Mucosa of descending colon (tissue), 3 donors: ENCODE measurements around the gene UNC45A. TPM values are rescaled to one million over a fixed set of nuclear protein-coding genes. Genes with fewer than 3 reads are reported as not detected.
A peak's percentile ranks its signal among the peaks of the same experiment; 100 is the strongest.
"Not testable (repeated sequence)": the region's sequence is repeated elsewhere in the genome, so short reads cannot be mapped to it uniquely, and the experiment has no call there.

Experiments used
- ATAC-seq: fragments of 200-7000 bp; cut with Tn5 transposase; one replicate; pipeline ENCODE4 v1.9.1; 2020; ENCODE audit warnings: mild to moderate bottlenecking, moderate library complexity
- DNase-seq, 3 donors: peaks; one replicate each; pipeline ENCODE4 v3.0.0-alpha.2; 2020
- H3K36me3 ChIP-seq: fragments of 200-600 bp; one replicate; pipeline ENCODE4 v1.8.0; 2021; ENCODE audit warnings: low read depth, mild to moderate bottlenecking
- H3K4me1 ChIP-seq: fragments of 200-600 bp; one replicate; pipeline ENCODE4 v1.8.0; 2021; ENCODE audit warnings: low read depth, mild to moderate bottlenecking
- H3K4me3 ChIP-seq: fragments of 200-600 bp; one replicate; pipeline ENCODE4 v1.8.0; 2021; ENCODE audit warnings: mild to moderate bottlenecking
- H3K9me3 ChIP-seq: fragments of 200-600 bp; one replicate; pipeline ENCODE4 v1.8.0; 2021; ENCODE audit warnings: mild to moderate bottlenecking
- intact Hi-C, 2 donors: fragments of 100-400 bp; cut with DNase I in 1 of 2; cut with micrococcal nuclease in 1 of 2; formaldehyde crosslinking; loops; one replicate each; pipeline versions ENCODE4 v1.11.0 to v1.11.1; 2022; cut with DNase I, micrococcal nuclease
- total RNA-seq, 3 donors: library from RNA; stranded (reverse); fragmentation: NEBNext Ultra II Directional in 2 of 3; extraction: Animal tissue kit (Norgen Biotek cat#: 25700) in 2 of 3; gene quantifications; one replicate each; pipeline versions ENCODE4 v1.2.1 to v1.2.4, GENCODE V29; 2021 to 2023
- TF ChIP-seq, protein P1 (sequence below): fragments of 200-600 bp; IDR thresholded peaks from one replicate; pipeline ENCODE4 v1.8.0; 2022; ENCODE audit warnings: antibody characterized with exemption, mild to moderate bottlenecking
- donor health status: DM: no; HTN: no; CAD: no; lungs with moderate emphysema.
- donor health status: DM: no; HTN: no; CAD: no.
- donor health status: DM: no; HTN: yes; CAD: no.

The UNC45A gene
- total RNA-seq, 3 donors from 2014 or later: 43.9 to 92.5 (median 54.8) TPM

DNA sequence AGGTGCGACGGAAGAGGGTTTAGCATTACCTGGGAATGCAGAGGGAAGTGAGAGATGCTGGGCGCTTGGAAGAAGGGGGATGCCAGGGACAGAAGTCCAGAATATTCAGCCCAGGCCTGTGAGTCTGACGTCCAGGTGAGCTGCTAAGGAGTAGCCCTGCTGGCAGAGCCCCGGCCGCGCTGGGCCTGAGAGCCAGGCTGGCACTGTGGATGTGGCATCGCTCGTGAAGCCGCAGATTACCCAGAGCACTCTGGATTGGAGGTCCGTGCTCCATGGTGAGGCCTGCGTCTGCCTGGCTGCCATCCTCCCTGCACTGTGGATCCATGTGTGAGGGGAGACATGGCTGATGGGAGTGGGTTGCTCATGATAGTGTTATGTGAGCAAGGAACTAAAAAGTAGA lies 17.5 kb upstream of the UNC45A start:
- intact Hi-C loops: no loop called here
- H3K36me3 ChIP-seq: peaks cover 16% of the 10 kb centered on the region
- TF ChIP-seq, protein P1, sequence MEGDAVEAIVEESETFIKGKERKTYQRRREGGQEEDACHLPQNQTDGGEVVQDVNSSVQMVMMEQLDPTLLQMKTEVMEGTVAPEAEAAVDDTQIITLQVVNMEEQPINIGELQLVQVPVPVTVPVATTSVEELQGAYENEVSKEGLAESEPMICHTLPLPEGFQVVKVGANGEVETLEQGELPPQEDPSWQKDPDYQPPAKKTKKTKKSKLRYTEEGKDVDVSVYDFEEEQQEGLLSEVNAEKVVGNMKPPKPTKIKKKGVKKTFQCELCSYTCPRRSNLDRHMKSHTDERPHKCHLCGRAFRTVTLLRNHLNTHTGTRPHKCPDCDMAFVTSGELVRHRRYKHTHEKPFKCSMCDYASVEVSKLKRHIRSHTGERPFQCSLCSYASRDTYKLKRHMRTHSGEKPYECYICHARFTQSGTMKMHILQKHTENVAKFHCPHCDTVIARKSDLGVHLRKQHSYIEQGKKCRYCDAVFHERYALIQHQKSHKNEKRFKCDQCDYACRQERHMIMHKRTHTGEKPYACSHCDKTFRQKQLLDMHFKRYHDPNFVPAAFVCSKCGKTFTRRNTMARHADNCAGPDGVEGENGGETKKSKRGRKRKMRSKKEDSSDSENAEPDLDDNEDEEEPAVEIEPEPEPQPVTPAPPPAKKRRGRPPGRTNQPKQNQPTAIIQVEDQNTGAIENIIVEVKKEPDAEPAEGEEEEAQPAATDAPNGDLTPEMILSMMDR: no peak

DNA sequence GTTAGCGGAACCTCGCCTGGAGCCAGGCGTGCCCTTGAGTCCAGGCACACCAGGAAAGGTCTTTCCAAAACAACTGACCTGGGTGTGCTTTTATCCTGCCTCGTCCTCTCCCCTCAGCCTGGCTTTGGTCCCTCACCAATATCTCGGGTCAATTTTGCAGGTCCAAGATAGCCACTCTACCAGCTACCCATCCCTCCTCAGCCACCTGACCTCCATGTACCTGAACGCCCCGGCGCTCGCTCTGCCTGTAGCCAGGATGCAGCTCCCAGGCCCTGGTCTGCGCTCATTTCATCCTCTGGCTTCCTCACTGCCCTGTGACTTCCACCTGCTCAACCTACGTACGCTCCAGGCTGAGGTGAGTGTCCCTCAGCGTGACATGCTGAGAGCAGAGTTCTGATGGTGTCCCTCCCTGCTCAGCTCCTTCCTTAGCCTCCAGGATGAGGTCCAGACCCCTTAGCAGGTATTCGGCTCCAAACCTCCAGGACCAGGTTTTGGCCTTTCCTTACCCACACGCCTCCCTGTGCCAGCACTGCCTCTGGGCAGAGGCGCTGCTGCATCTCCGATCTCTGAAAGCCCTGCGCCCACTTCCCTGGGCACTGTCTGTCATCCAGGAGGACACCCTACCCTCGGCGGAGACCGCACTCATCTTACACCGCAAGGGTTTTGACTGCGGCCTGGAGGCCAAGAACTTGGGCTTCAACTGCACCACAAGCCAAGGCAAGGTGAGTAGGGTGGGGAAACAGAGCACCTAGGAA lies 16.9 kb upstream of the UNC45A start:
- Histone ChIP-seq H3K9me3 (no peaks in the 10 kb centered on the region), H3K4me3 (no peak overlapping the region), H3K36me3 (peaks cover 10% of the 10 kb centered on the region), H3K4me1 (no peaks in the 10 kb centered on the region)
- intact Hi-C loops: no loop called here
- no peak for ATAC-seq
- TF ChIP-seq, protein P1: no peak
- DNase-seq: peak in 1 of 3 donors; percentile 36

More for the DNA sequence above, 17.5 kb upstream of the UNC45A start:
- H3K4me1 ChIP-seq: no peaks in the 10 kb centered on the region
- ATAC-seq (no peak), DNase-seq (no peak)
- H3K9me3 ChIP-seq: no peaks in the 10 kb centered on the region
- no peak overlapping the region for H3K4me3 ChIP-seq

DNA sequence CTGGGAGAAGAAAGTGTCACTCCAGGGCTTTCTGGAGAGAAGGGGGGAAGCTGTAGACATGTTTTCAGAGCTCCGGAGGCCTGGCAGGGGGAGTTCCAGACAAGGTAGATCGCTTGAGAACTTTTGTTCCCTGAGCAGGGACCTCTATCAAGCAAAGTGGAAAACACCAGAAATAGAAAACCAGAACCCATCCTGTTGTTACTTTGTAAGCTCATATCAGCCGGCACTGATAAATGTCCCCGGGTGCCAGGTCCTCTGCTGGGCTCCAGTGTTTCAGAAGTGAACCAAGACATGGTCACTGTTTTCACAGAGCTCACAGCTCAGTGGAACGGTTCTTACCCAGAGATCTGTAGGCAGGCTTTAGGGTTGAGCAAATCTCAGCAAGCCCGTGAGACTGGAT lies 16.2 kb upstream of the UNC45A start:
- ATAC-seq: no peak
- TF ChIP-seq, protein P1: no peak
- intact Hi-C loops: no loop called here
- H3K4me1 ChIP-seq: no peaks in the 10 kb centered on the region
- no peaks in the 10 kb centered on the region for H3K9me3 ChIP-seq
- no peak overlapping the region for H3K4me3 ChIP-seq
- peak in 1 of 3 donors; percentile 4 for DNase-seq
- H3K36me3 ChIP-seq: peaks cover 6% of the 10 kb centered on the region

DNA sequence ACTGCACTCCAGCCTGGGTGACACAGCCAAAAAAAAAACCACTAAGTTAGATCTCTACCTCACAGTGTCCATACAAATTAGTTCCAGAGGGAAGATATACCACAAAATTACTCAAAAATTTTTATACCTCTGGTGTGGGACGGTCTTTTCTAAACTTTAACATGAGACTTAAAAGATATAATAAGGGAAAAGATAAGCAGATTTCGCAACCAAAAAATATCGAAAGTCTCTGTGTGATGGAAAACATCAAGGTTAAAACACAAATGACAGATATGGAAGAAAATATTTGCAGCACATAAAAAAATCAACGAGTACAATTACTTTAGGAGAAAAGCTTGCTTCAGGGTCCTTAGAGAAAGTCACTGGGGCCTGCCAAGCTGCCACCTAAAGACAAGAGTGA lies 13.2 kb upstream of the UNC45A start:
- no peak for ATAC-seq
- intact Hi-C loops: no loop called here
- no peak for DNase-seq
- TF ChIP-seq, protein P1: no peak
- peaks cover 6% of the 10 kb centered on the region for H3K36me3 ChIP-seq
- no peaks in the 10 kb centered on the region for H3K9me3 ChIP-seq
- no peaks in the 10 kb centered on the region for H3K4me1 ChIP-seq
- no peak overlapping the region for H3K4me3 ChIP-seq

DNA sequence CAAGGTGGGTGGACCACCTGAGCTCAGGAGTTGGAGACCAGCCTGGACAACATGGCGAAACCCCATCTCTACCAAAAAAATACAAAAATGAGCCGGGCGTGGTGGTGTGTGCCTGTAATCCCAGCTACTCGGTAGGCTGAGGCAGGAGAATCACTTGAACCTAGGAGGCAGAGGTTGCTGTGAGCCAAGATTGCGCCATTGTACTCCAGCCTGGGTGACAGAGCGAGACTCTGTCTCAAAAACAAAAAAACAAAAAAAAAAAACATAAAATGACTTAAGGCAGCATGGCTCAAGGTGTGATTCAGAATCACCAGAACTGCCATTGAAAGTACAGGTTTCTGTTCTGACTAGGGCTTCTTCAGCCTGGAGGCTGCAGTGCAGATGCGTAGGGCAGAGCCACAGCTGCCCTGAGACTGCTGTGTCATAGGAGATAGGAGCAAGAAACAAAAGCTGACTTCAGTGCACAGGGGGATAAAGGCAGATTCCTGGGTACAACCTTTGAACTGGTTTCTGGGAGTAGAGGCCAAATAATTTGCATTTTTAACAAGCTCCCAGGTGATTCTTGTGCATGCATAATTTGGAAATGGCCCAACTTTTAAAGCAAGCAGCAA lies 12.3 kb upstream of the UNC45A start:
- peak in 1 of 3 donors; percentile 16 for DNase-seq
- H3K4me3 ChIP-seq, intact Hi-C loops, H3K9me3 ChIP-seq, H3K36me3 ChIP-seq, H3K4me1 ChIP-seq: not testable (repeated sequence)
- peak; percentile 42 for ATAC-seq

DNA sequence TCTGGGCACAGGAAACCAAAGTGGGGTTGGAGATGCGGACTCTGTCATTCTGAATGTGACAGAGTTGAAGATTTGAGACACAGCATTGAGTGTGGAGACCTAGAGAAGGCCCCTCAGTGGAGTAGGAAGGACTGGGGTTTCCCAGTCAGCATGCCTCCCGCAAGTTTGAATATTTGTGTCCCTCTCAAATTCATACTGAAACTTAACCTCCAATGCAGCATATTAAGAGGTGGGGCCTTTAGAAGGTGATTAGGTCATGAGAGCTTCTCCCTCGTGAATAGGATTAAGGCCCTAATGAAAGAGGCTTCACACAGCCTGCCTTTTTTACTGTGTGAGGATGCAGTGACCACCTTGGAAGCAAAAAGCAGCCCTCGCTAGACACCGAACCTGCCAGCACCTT lies 10.7 kb upstream of the UNC45A start:
- Histone ChIP-seq H3K9me3 (no peaks in the 10 kb centered on the region), H3K36me3 (peaks cover 6% of the 10 kb centered on the region), H3K4me3 (no peak overlapping the region), H3K4me1 (peaks cover 3% of the 10 kb centered on the region)
- peak; percentile 9 for ATAC-seq
- intact Hi-C loops: no loop called here
- no peak for DNase-seq
- TF ChIP-seq, protein P1: no peak

DNA sequence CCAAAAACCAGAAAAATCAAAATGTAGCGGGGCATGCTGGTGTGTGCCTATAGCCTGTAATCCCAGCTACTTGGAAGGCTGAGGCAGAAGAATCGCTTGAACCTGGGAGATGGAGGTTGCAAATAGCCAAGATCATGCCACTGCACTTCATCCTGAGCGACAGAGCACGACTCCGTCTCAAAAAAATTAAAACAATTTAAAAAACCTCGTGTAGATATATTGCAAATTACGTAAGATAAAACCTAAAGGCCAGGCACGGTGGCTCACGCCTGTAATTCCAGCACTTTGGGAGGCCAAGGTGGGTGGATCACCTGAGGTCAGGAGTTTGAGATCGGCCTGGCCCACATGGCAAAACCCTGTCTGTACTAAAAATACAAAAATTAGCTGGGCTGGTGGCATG lies 8.3 kb upstream of the UNC45A start:
- H3K36me3 ChIP-seq, H3K9me3 ChIP-seq, ATAC-seq, DNase-seq, intact Hi-C loops, H3K4me3 ChIP-seq: not testable (repeated sequence)
- H3K4me1 ChIP-seq: peaks cover 15% of the 10 kb centered on the region

DNA sequence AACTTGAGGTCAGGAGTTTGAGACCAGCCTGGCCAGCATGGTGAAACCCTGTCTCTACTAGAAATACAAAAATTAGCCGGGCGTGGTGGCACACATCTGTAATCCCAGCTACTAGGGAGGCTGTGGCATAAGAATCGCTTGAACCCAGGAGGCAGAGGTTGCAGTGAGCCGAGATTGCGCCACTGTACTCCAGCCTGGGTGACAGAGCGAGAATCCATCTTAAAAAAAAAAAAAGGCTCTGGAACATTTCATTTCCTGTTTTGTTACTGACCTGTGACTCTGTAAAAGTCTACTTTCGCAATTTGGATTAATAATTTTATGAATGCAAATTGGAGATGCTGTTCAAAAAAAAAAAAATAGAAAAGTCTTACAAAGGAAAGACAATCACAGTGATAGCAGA lies 7.0 kb upstream of the UNC45A start:
- intact Hi-C loops, DNase-seq, H3K4me3 ChIP-seq, ATAC-seq, H3K36me3 ChIP-seq, H3K9me3 ChIP-seq: not testable (repeated sequence)
- H3K4me1 ChIP-seq: peaks cover 19% of the 10 kb centered on the region
